GM23338 (cell line): ENCODE results near the gene IPO13. TPM values are rescaled to one million over a fixed set of nuclear protein-coding genes. Genes with fewer than 3 reads are reported as not detected.

Experiments
- ATAC-seq: fragments of 200-7000 bp; cut with Tn5 transposase; 3 replicates; pipeline ENCODE4 v1.9.1; 2020
- DNase-seq: peaks from one replicate; pipeline ENCODE4 v3.0.0-alpha.2; 2015; ENCODE audit warnings: low spot score
- H2AFZ ChIP-seq: fragments of 200-600 bp; sonication (generic); 2 replicates; pipeline ENCODE4 v1.8.0; 2016; ENCODE audit warnings: antibody characterized with exemption, mild to moderate bottlenecking, moderate library complexity
- H3F3A ChIP-seq: fragments of 200-600 bp; sonication (generic); replicated peaks from 2 replicates; pipeline ENCODE4 v1.8.0; 2017; ENCODE audit warnings: antibody characterized with exemption, mixed run types, low read depth
- H3K27ac ChIP-seq: fragments of 200-600 bp; sonication (generic); 2 replicates; pipeline ENCODE4 v1.6.1; 2016; ENCODE audit warnings: low read depth
- H3K27me3 ChIP-seq: fragments of 200-600 bp; sonication (generic); 2 replicates; pipeline ENCODE4 v1.8.0; 2016; ENCODE audit warnings: mild to moderate bottlenecking, mixed run types, moderate library complexity; ENCODE audit not compliant: insufficient read depth
- H3K36me3 ChIP-seq: fragments of 200-600 bp; sonication (generic); 2 replicates; pipeline ENCODE4 v1.8.0; 2016; ENCODE audit warnings: mild to moderate bottlenecking; ENCODE audit not compliant: insufficient read depth
- H3K4me1 ChIP-seq: fragments of 200-600 bp; sonication (generic); 2 replicates; pipeline ENCODE4 v1.8.0; 2016; ENCODE audit warnings: mild to moderate bottlenecking, moderate library complexity; ENCODE audit not compliant: insufficient read depth
- H3K4me2 ChIP-seq: fragments of 200-600 bp; sonication (generic); 2 replicates; pipeline ENCODE4 v1.7.1; 2017; ENCODE audit warnings: mixed run types
- H3K4me3 ChIP-seq: fragments of 200-600 bp; sonication (generic); 2 replicates; pipeline ENCODE4 v1.6.1; 2016; ENCODE audit warnings: mixed run types
- H3K79me2 ChIP-seq: fragments of 200-600 bp; sonication (generic); replicated peaks from 2 replicates; pipeline ENCODE4 v1.8.0; 2017; ENCODE audit warnings: mild to moderate bottlenecking; ENCODE audit not compliant: insufficient read depth
- H3K9me2 ChIP-seq: fragments of 200-600 bp; sonication (generic); 2 replicates; pipeline ENCODE4 v1.8.0; 2017; ENCODE audit not compliant: insufficient read depth
- H4K20me1 ChIP-seq: fragments of 200-600 bp; sonication (generic); replicated peaks from 2 replicates; pipeline ENCODE4 v1.8.0; 2017; ENCODE audit warnings: mild to moderate bottlenecking; ENCODE audit not compliant: insufficient read depth
- H3K27ac Mint-ChIP-seq: 2 replicates; pipeline ENCODE4 v1.8.0; 2020; ENCODE audit warnings: inconsistent platforms, mild to moderate bottlenecking, moderate library complexity, mixed read lengths
- H3K27me3 Mint-ChIP-seq: 3 replicates; pipeline ENCODE4 v1.8.0; 2022; ENCODE audit warnings: low read depth, mild to moderate bottlenecking, moderate library complexity, mixed read lengths, inconsistent platforms; ENCODE audit not compliant: insufficient read depth, poor library complexity
- H3K36me3 Mint-ChIP-seq: 3 replicates; pipeline ENCODE4 v1.8.0; 2021; ENCODE audit warnings: low read depth, mild to moderate bottlenecking, inconsistent platforms, moderate library complexity, mixed read lengths
- H3K4me1 Mint-ChIP-seq: 3 replicates; pipeline ENCODE4 v1.8.0; 2020; ENCODE audit warnings: mild to moderate bottlenecking, inconsistent platforms, mixed read lengths
- H3K4me3 Mint-ChIP-seq: 3 replicates; pipeline ENCODE4 v1.8.0; 2021; ENCODE audit warnings: moderate library complexity, mild to moderate bottlenecking, inconsistent platforms, mixed read lengths
- H3K9me3 Mint-ChIP-seq: 3 replicates; pipeline ENCODE4 v1.8.0; 2020; ENCODE audit warnings: moderate library complexity, mild to moderate bottlenecking, inconsistent platforms, mixed read lengths
- ETS1 ChIP-seq: IDR thresholded peaks from 2 replicates; pipeline ENCODE4 v1.6.1; 2016; ENCODE audit warnings: antibody characterized with exemption
- EZH2 ChIP-seq: fragments of 200-600 bp; sonication (generic); IDR thresholded peaks from one replicate; pipeline ENCODE4 v1.8.0; 2017; ENCODE audit warnings: antibody characterized with exemption, mild to moderate bottlenecking, low read depth; ENCODE audit not compliant: unreplicated experiment
- EZH2phosphoT487 ChIP-seq: fragments of 200-600 bp; sonication (generic); IDR thresholded peaks from one replicate; pipeline ENCODE4 v1.8.1; 2018; ENCODE audit warnings: antibody characterized with exemption; ENCODE audit not compliant: unreplicated experiment
- POLR2AphosphoS5 ChIP-seq: IDR thresholded peaks from 2 replicates; pipeline ENCODE4 v1.6.1; 2016; ENCODE audit warnings: antibody characterized with exemption, low read depth
- REST ChIP-seq: IDR thresholded peaks from one replicate; pipeline ENCODE4 v1.6.1; 2018; ENCODE audit warnings: antibody characterized with exemption; ENCODE audit not compliant: unreplicated experiment
- STAT1 ChIP-seq: IDR thresholded peaks from one replicate; pipeline ENCODE4 v1.6.1; 2016; ENCODE audit warnings: antibody characterized with exemption; ENCODE audit not compliant: unreplicated experiment
- ZNF114 ChIP-seq: fragments of 250-450 bp; sonication (Bioruptor Pico); IDR thresholded peaks from 2 replicates; pipeline ENCODE4 v1.5.0; 2020; ENCODE audit warnings: mild to moderate bottlenecking, moderate library complexity
- ZNF331 ChIP-seq: fragments of 250-450 bp; sonication (Bioruptor Pico); IDR thresholded peaks from 2 replicates; pipeline ENCODE4 v1.5.0; 2020; ENCODE audit warnings: low read depth, mild to moderate bottlenecking, moderate library complexity
- ZNF462 ChIP-seq: fragments of 250-450 bp; sonication (Bioruptor Pico); IDR thresholded peaks from 2 replicates; pipeline ENCODE4 v1.5.0; 2020; ENCODE audit warnings: mild to moderate bottlenecking, moderate library complexity
- polyA plus RNA-seq: library from polyadenylated mRNA; unstranded; fragments of >200 nt; fragmentation: Nextera tagmentation; extraction: Ambion mirVana; gene quantifications from 2 replicates; pipeline ENCODE4 v1.2.1, GENCODE V29; 2016
- total RNA-seq: library from RNA; depleted of rRNA; stranded (reverse); fragments of >200 nt; shearing (Covaris generic); gene quantifications from 2 replicates; pipeline ENCODE4 v1.2.3, GENCODE V29; 2014

Gene IPO13
- total and polyA plus RNA-seq, 2 experiments from 2014 or later = 10.4 to 22.8 TPM

GRCh38 chr1:43963006-43963405 is 16.3 kb downstream of the IPO13 start:
- no peaks in the 10 kb centered on the region for H3F3A ChIP-seq
- peaks cover 1% of the 10 kb centered on the region for H3K27me3 Mint-ChIP-seq
- DNase-seq (no peak), ATAC-seq (no peak)
- H3K4me1 Mint-ChIP-seq = no peaks in the 10 kb centered on the region
- H3K27ac ChIP-seq = no peak overlapping the region
- no peaks in the 10 kb centered on the region for H3K9me2 ChIP-seq
- no peaks in the 10 kb centered on the region for H3K36me3 ChIP-seq
- no peaks in the 10 kb centered on the region; the same call in 1 of the 3 replicates for H3K36me3 Mint-ChIP-seq
- no peaks in the 10 kb centered on the region for H3K27me3 ChIP-seq
- TF ChIP-seq REST = no peak
- TF ChIP-seq ZNF114 (CRISPR knock-in tag) = no peak
- no peak for TF ChIP-seq POLR2AphosphoS5
- TF ChIP-seq EZH2phosphoT487 = no peak
- TF ChIP-seq EZH2 = no peak
- TF ChIP-seq ETS1 = no peak
- no peaks in the 10 kb centered on the region for H3K9me3 Mint-ChIP-seq
- H2AFZ ChIP-seq = no peak overlapping the region
- H3K4me1 ChIP-seq = no peaks in the 10 kb centered on the region
- H3K4me3 ChIP-seq = no peak overlapping the region
- no peaks in the 10 kb centered on the region for H3K79me2 ChIP-seq
- H3K4me3 Mint-ChIP-seq = no peak overlapping the region
- H3K27ac Mint-ChIP-seq = no peak overlapping the region
- H4K20me1 ChIP-seq = no peaks in the 10 kb centered on the region; the same call in 1 of the 2 replicates
- no peak overlapping the region for H3K4me2 ChIP-seq

GRCh38 chr1:43963890-43964289 is 17.1 kb downstream of the IPO13 start:
- Mint-ChIP-seq H3K4me1 (no peaks in the 10 kb centered on the region), H3K9me3 (no peaks in the 10 kb centered on the region), H3K27ac (no peak overlapping the region), H3K4me3 (no peak overlapping the region), H3K36me3 (no peaks in the 10 kb centered on the region; the same call in 1 of the 3 replicates), H3K27me3 (no peaks in the 10 kb centered on the region)
- Histone ChIP-seq H3K4me3 (no peak overlapping the region), H3K27me3 (no peaks in the 10 kb centered on the region), H3K79me2 (no peaks in the 10 kb centered on the region), H2AFZ (no peak overlapping the region), H3K9me2 (no peaks in the 10 kb centered on the region), H3K36me3 (no peaks in the 10 kb centered on the region), H3F3A (no peaks in the 10 kb centered on the region), H4K20me1 (no peaks in the 10 kb centered on the region; the same call in 1 of the 2 replicates), H3K4me2 (no peak overlapping the region), H3K27ac (no peak overlapping the region), H3K4me1 (no peaks in the 10 kb centered on the region)
- DNase-seq (no peak), ATAC-seq (no peak)
- TF ChIP-seq STAT1 (no peak), ETS1 (no peak), EZH2 (no peak), ZNF462 (CRISPR knock-in tag) (no peak), ZNF331 (CRISPR knock-in tag) (no peak), POLR2AphosphoS5 (no peak)
